Measurements from ENCODE around the gene ADGRL2. TPM values are rescaled to one million over a fixed set of nuclear protein-coding genes. Genes with fewer than 3 reads are reported as not detected.

The ADGRL2 gene
- total and polyA plus RNA-seq, 9 donors, result 55.0 to 83.5 (median 66.1) TPM

DNA sequence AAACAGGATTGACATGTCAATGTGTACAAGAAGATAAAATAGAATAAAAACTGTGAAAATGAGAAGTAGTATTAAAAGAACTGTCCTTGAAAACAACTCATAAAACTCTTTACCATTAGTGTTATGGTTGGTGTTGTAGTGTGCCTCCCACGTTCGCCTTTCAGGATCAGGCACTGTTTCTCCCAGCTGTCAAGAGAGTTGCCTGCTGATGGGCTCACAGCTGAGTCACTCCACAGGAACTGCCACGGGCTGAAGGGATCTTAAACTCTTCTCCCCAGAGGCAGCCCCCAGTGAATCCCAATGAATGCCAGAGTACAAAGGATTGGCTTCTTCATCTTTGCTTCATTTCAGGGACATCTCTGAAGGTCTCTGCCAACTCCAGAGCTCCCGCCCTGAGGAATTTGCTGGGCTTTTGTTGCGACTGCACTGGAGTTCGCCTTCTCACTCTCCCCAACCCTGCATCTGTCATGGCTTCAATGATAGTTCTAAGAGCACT lies 119.6 kb downstream of the ADGRL2 start:
- TF ChIP-seq, protein P1, sequence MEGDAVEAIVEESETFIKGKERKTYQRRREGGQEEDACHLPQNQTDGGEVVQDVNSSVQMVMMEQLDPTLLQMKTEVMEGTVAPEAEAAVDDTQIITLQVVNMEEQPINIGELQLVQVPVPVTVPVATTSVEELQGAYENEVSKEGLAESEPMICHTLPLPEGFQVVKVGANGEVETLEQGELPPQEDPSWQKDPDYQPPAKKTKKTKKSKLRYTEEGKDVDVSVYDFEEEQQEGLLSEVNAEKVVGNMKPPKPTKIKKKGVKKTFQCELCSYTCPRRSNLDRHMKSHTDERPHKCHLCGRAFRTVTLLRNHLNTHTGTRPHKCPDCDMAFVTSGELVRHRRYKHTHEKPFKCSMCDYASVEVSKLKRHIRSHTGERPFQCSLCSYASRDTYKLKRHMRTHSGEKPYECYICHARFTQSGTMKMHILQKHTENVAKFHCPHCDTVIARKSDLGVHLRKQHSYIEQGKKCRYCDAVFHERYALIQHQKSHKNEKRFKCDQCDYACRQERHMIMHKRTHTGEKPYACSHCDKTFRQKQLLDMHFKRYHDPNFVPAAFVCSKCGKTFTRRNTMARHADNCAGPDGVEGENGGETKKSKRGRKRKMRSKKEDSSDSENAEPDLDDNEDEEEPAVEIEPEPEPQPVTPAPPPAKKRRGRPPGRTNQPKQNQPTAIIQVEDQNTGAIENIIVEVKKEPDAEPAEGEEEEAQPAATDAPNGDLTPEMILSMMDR (IDR thresholded peaks at IDR 0.05), result no peak
- TF ChIP-seq EP300 (IDR thresholded peaks at IDR 0.05), result no peak
- no peak for TF ChIP-seq POLR2A (IDR thresholded peaks at IDR 0.05)
- Histone ChIP-seq H3K27me3 (no peaks in the 10 kb centered on the region), H3K4me1 (ENCODE audit: insufficient read depth) (no peaks in the 10 kb centered on the region), H3K27ac (peak overlapping the region in 1 of 2 donors; percentile 33), H3K9me3 (no peaks in the 10 kb centered on the region), H3K36me3 (no peaks in the 10 kb centered on the region), H3K4me3 (no peak overlapping the region)
- 5 to 33% (median 7%) methylated on average over 6 of the region's 6 CpGs for WGBS, 3 donors
- intact Hi-C loops (cut with DNase I), result no loop called here
- peak; percentile 37 to 62 (median 57) for DNase-seq

DNA sequence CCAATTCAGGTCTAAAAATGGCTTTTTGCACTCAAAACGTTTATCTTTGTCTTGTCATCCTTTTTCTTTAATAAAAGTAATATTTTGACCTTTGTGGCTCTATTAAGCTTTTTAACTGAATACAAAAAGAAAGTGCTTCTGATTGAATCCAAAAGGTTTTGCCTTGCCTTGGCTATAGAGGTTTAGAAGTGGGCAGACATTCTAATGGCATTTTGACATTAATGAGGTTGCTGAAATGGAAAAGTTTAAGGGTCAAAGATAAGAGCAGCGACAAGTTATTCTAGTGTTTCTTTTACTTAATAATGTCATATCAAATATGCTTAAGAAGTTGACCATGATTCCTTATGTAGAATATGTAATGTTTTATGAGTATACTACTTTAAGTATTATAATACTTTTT lies 120.2 kb downstream of the ADGRL2 start:
- Histone ChIP-seq H3K4me3 (no peak overlapping the region), H3K27ac (peak overlapping the region in 1 of 2 donors; percentile 33), H3K36me3 (no peaks in the 10 kb centered on the region), H3K4me1 (ENCODE audit: insufficient read depth) (no peaks in the 10 kb centered on the region), H3K9me3 (no peaks in the 10 kb centered on the region), H3K27me3 (no peaks in the 10 kb centered on the region)
- WGBS, 3 donors, result 5 to 22% (median 10%) methylated on average over 2 of the region's 2 CpGs
- TF ChIP-seq POLR2A (IDR thresholded peaks at IDR 0.05) (no peak), EP300 (IDR thresholded peaks at IDR 0.05) (no peak)
- TF ChIP-seq, protein P1 (IDR thresholded peaks at IDR 0.05), result no peak
- DNase-seq, result no peak
- intact Hi-C loops (cut with DNase I), result no loop called here

DNA sequence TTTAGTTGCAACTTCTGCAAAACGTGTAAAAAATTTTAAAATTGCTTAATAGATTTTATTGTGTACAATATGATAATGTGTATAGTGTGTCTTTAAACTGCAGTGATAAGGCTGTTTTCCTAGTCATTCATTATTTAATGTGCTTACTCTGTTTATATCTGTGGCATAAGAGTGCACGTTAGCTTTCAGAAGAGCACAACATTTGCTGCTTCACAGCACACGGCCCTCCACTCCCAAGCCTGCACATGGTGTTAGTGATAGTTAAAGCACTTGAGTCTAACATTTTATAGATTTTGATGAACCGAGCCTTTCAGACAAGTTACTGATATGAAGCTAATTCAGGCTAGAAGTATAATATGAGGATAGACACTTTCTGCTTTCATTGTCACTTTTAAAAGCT lies 120.6 kb downstream of the ADGRL2 start:
- Histone ChIP-seq H3K27me3 (no peaks in the 10 kb centered on the region), H3K36me3 (no peaks in the 10 kb centered on the region), H3K27ac (peak overlapping the region in 1 of 2 donors; percentile 12), H3K9me3 (no peaks in the 10 kb centered on the region), H3K4me3 (no peak overlapping the region), H3K4me1 (ENCODE audit: insufficient read depth) (no peaks in the 10 kb centered on the region)
- 20 to 39% (median 25%) methylated on average over 4 of the region's 4 CpGs for WGBS, 3 donors
- TF ChIP-seq EP300 (IDR thresholded peaks at IDR 0.05) (no peak), POLR2A (IDR thresholded peaks at IDR 0.05) (no peak)
- TF ChIP-seq, protein P1 (IDR thresholded peaks at IDR 0.05), result no peak
- no peak for DNase-seq
- intact Hi-C loops (cut with DNase I), result no loop called here

DNA sequence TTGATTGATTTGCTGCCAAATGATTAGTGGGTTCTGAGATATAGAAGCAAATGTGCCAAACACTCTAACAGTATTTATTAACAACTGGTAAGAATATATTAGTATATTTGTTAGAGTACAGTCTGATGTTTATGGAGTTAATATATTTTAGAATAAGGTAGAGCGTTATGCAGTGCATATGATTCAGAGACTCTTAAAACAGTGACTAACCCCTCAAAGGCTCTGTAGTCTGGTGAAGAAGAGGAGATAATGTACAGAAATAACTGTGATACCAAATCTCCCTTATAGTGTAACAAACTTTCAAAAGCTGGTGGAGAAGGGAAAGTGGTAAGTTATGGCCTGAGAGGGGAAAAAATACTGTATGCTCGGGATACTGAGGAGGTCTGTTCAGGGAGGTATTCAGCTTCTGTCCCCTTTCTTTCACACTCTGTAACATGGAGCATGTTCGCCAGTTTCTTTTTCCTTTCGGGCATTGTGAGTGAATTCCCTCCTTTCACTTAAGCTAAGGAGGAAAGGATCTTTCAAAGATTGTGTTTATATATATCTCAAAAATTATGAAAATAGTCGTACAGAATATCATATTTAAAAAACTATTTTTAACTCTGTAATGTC lies 121.2 kb downstream of the ADGRL2 start:
- Histone ChIP-seq H3K9me3 (no peaks in the 10 kb centered on the region), H3K36me3 (no peaks in the 10 kb centered on the region), H3K27me3 (no peaks in the 10 kb centered on the region), H3K4me3 (no peak overlapping the region), H3K27ac (peak overlapping the region in 1 of 2 donors; percentile 12), H3K4me1 (ENCODE audit: insufficient read depth) (no peaks in the 10 kb centered on the region)
- DNase-seq, result no peak
- WGBS, 3 donors, result 28 to 46% (median 35%) methylated on average over 5 of the region's 5 CpGs
- TF ChIP-seq POLR2A (IDR thresholded peaks at IDR 0.05) (no peak), EP300 (IDR thresholded peaks at IDR 0.05) (no peak)
- TF ChIP-seq, protein P1 (IDR thresholded peaks at IDR 0.05), result no peak
- intact Hi-C loops (cut with DNase I), result no loop called here

Data from ovary (tissue), 9 donors.